Breast epithelium (tissue), 3 donors: ENCODE measurements around the gene TPRX2.

Source experiments
- CTCF ChIP-seq, 3 donors: fragments of 450-650 bp; IDR thresholded peaks; one replicate each; pipeline ENCODE4 v1.5.1; 2016 to 2017; ENCODE audit warnings: antibody characterized with exemption in 3 of 3, mild to moderate bottlenecking in 3 of 3, moderate library complexity in 3 of 3
- POLR2A ChIP-seq: fragments of 450-650 bp; IDR thresholded peaks from one replicate; pipeline ENCODE4 v1.6.1; 2016; ENCODE audit warnings: antibody characterized with exemption, mild to moderate bottlenecking, moderate library complexity
- POLR2AphosphoS5 ChIP-seq, 3 donors: sonication (generic); formaldehyde crosslinking; IDR thresholded peaks; one replicate each; pipeline ENCODE4 v1.6.1; 2017; ENCODE audit warnings: antibody characterized with exemption in 3 of 3

- TF ChIP-seq CTCF (IDR thresholded peaks at IDR 0.05): no peak
- no peak for TF ChIP-seq POLR2A
- no peak for TF ChIP-seq POLR2AphosphoS5 (IDR thresholded peaks at IDR 0.05)
Measured at GRCh38 chr19:47824396-47824795, 34.6 kb upstream of the TPRX2 start.
